CD8-positive, alpha-beta memory T cell (primary cell): ENCODE data around the gene LYSMD1. TPM values are rescaled to one million over a fixed set of nuclear protein-coding genes. Genes with fewer than 3 reads are reported as not detected.
"Not testable (repeated sequence)": the region's sequence is repeated elsewhere in the genome, so short reads cannot be mapped to it uniquely, and the experiment has no call there.

Source experiments
- CTCF ChIA-PET: fragments of 350-600 bp; sonication (Branson Sonifier 250); formaldehyde crosslinking; loops from one replicate; lab custom pipeline; 2021; ENCODE audit warnings: antibody characterized with exemption; lab: Charles Lee
- POLR2A ChIA-PET: fragments of 350-600 bp; sonication (Branson Sonifier 250); formaldehyde crosslinking; loops from one replicate; lab custom pipeline; 2021; ENCODE audit warnings: antibody characterized with exemption; lab: Charles Lee
- DNase-seq, 5 donors: peaks; one replicate each; pipeline versions ENCODE4 v3.0.0 to v3.0.0-alpha.2; 2020 to 2022; ENCODE audit warnings: mixed read lengths in 1 of 5
- H3K27ac ChIP-seq: one replicate; pipeline ENCODE4 v1.7.0; 2013; ENCODE audit warnings: low read depth, mild to moderate bottlenecking, low read length, moderate library complexity
- H3K27me3 ChIP-seq: 2 replicates; pipeline ENCODE4 v1.7.0; 2013; ENCODE audit warnings: low read length, mild to moderate bottlenecking; ENCODE audit not compliant: insufficient read depth, poor library complexity, severe bottlenecking
- H3K36me3 ChIP-seq: 2 replicates; pipeline ENCODE4 v1.7.0; 2013; ENCODE audit warnings: mild to moderate bottlenecking, low read length, moderate library complexity; ENCODE audit not compliant: insufficient read depth
- H3K4me1 ChIP-seq: 2 replicates; pipeline ENCODE4 v1.7.0; 2013; ENCODE audit warnings: mild to moderate bottlenecking, low read length, moderate library complexity; ENCODE audit not compliant: insufficient read depth
- H3K4me3 ChIP-seq: 2 replicates; pipeline ENCODE4 v1.7.0; 2013; ENCODE audit warnings: mild to moderate bottlenecking, low read length
- H3K9me3 ChIP-seq: 2 replicates; pipeline ENCODE4 v1.7.0; 2013; ENCODE audit warnings: mild to moderate bottlenecking, low read length
- H3K27ac Mint-ChIP-seq, 8 donors: one replicate each; pipeline ENCODE4 v1.8.0; 2020 to 2021; ENCODE audit warnings: mixed read lengths in 8 of 8, mild to moderate bottlenecking in 6 of 8, inconsistent platforms in 3 of 8, moderate library complexity in 3 of 8
- H3K27me3 Mint-ChIP-seq, 2 donors: one replicate each; pipeline ENCODE4 v1.8.0; 2020 to 2021; ENCODE audit warnings: mixed read lengths in 2 of 2, mild to moderate bottlenecking in 1 of 2, moderate library complexity in 1 of 2
- H3K36me3 Mint-ChIP-seq, 3 donors: one replicate each; pipeline ENCODE4 v1.8.0; 2020 to 2021; ENCODE audit warnings: mixed read lengths in 3 of 3, inconsistent platforms in 1 of 3, mild to moderate bottlenecking in 1 of 3
- H3K4me1 Mint-ChIP-seq, 3 donors: one replicate each; pipeline ENCODE4 v1.8.0; 2020 to 2021; ENCODE audit warnings: mixed read lengths in 3 of 3, inconsistent platforms in 1 of 3, mild to moderate bottlenecking in 1 of 3
- H3K4me3 Mint-ChIP-seq, 7 donors: one replicate each; pipeline ENCODE4 v1.8.0; 2020 to 2021; ENCODE audit warnings: mixed read lengths in 7 of 7, mild to moderate bottlenecking in 6 of 7, moderate library complexity in 4 of 7, inconsistent platforms in 2 of 7
- H3K9me3 Mint-ChIP-seq, 5 donors: one replicate each; pipeline ENCODE4 v1.8.0; 2020 to 2022; ENCODE audit warnings: mixed read lengths in 5 of 5, mild to moderate bottlenecking in 3 of 5, moderate library complexity in 2 of 5, inconsistent platforms in 1 of 5
- polyA plus RNA-seq: library from polyadenylated mRNA; unstranded; fragments of 300-500 nt; fragmentation: Illumina TruSeq; gene quantifications from one replicate; pipeline ENCODE4 v1.2.3, GENCODE V29; 2021
- total RNA-seq, 2 experiments: library from RNA; stranded (reverse); gene quantifications; one replicate each; pipeline ENCODE4 v1.2.3, GENCODE V29; 2021

Gene LYSMD1
- total and polyA plus RNA-seq, 3 experiments from 2014 or later = 0.54 to 5.5 (median 4.6) TPM

DNA sequence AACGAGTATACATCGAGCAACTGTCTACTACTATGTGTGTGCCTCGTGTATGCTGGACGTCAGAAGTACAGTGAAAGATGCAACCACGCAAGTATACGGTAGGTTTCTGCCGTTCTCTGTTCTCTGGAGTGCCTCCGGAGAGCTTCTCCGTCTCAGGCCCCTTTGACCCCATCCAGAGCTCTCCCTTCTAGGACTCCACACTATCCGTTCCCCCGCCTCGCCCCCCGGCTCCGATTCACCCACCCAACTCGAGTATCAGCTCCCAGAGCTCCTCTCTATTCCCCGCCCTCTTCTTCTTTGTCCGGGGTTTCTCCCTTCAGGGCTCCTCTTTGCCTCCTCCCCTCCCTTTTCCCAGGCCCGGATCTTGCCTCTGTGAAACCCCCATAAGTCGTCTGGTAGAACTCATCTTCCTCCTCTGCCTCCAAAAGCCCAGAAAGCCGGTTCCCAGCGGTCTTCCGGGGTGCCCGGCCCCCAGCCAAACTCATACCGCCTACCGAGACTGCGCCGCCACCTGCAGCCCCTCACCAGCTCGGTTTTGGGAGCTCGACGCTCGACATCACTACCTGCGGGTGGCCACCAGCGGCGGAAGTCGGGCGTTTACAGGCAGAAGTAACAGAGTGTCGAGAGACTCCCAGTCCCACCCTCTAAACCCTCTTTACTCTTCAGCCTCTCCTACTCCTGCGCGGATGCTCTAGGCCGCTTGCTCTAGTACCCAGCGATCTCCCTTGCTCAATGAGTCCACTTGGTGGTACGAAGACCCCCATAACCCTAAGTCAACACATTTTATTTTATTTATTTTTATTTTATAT is 24.1 kb upstream of the LYSMD1 start, which contains the start of gene VPS72:
Gene VPS72, minus strand, starts transcription at position 561 of the 809 bp plus-strand sequence. Its CDS starts 76 bp downstream, at position 485.
- ChIA-PET POLR2A (interaction anchor here (0.6 to 2.0 kb wide), 10 partner anchors 9 to 130 kb away, joined by 3 to 8 read pairs (median 4); partner anchors contain the start of genes CDC42SE1, LYSMD1, MLLT11 and PIP5K1A), CTCF (interaction anchor here (0.6 to 1.6 kb wide), 10 partner anchors 9 to 90 kb away, joined by 3 to 6 read pairs (median 3); partner anchors contain the start of genes PIP5K1A, TMOD4 and TNFAIP8L2)
- no peaks in the 10 kb centered on the region for H3K9me3 Mint-ChIP-seq
- H3K27ac Mint-ChIP-seq = peak within 1 kb of the TSS; percentile 94 to 100 (median 98)
- Histone ChIP-seq H3K36me3 (no peaks in the 10 kb centered on the region), H3K27me3 (no peaks in the 10 kb centered on the region), H3K4me3 (peak within 1 kb of the TSS; percentile 93), H3K9me3 (no peaks in the 10 kb centered on the region), H3K27ac (peak within 1 kb of the TSS; percentile 78), H3K4me1 (peaks cover 19% of the 10 kb centered on the region)
- peaks cover 0 to 29% (median 5%) of the 10 kb centered on the region in 3 donors for H3K36me3 Mint-ChIP-seq
- H3K27me3 Mint-ChIP-seq = peaks cover 0 to 4% of the 10 kb centered on the region in 2 donors
- peak within 1 kb of the TSS; percentile 97 to 100 (median 99) for H3K4me3 Mint-ChIP-seq
- peaks cover 28 to 47% (median 44%) of the 10 kb centered on the region in 3 donors for H3K4me1 Mint-ChIP-seq
- DNase-seq = peak; percentile 78 to 90 (median 81)

DNA sequence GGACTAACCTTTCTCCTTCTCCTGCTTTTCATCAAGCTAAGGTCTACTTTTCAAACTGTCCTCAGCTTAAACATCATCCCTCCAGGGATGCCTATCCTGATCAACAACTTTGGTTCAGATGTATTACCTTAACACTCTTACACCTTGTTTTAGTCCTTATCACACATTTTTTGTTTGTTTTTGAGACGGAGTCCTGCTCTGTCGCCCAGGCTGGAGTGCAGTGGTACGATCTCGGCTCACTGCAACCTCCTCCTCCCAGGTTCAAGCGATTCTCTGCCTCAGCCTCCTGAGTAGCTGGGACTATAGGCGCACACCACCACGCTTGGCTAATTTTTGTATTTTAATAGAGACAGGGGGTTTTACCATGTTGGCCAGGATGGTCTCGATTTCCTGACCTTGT is 23.0 kb upstream of the LYSMD1 start:
- H3K27ac Mint-ChIP-seq = peak overlapping the region in 5 of 8 donors; percentile 68 to 98 (median 96)

DNA sequence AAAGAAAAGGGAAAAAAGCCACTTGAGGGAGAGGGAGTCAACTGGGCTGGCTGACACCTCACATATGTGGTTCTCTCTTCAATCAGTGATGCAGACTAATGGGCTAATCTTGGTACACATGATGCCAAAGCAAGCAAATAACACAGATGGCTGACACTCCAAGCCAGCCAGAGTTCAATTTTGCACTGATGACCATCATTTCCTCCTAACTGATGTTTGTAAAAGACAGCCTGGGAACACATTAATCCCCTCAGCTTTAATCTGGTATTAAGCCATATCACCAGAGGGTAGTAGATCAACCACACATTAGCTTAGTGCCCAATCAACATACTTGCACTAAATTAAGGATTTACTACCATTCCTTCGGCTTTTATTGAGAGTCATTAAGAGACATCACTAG is 21.5 kb upstream of the LYSMD1 start:
- H3K4me3 ChIP-seq = no peak overlapping the region
- H3K4me1 Mint-ChIP-seq = peaks cover 28 to 51% (median 44%) of the 10 kb centered on the region in 3 donors
- no peak overlapping the region for H3K27ac ChIP-seq
- no peaks in the 10 kb centered on the region for H3K27me3 Mint-ChIP-seq
- peaks cover 8 to 52% (median 17%) of the 10 kb centered on the region in 3 donors for H3K36me3 Mint-ChIP-seq
- peak overlapping the region in 1 of 8 donors; percentile 53 for H3K27ac Mint-ChIP-seq
- H3K36me3 ChIP-seq = peaks cover 12% of the 10 kb centered on the region
- CTCF ChIA-PET = no interaction called here
- H3K9me3 Mint-ChIP-seq = no peaks in the 10 kb centered on the region
- H3K27me3 ChIP-seq = no peaks in the 10 kb centered on the region
- H3K4me3 Mint-ChIP-seq = peak overlapping the region in 1 of 7 donors; percentile 7
- POLR2A ChIA-PET = no interaction called here
- no peak for DNase-seq
- H3K9me3 ChIP-seq = no peaks in the 10 kb centered on the region
- peaks cover 19% of the 10 kb centered on the region for H3K4me1 ChIP-seq

More for the DNA sequence above, 23.0 kb upstream of the LYSMD1 start:
- H3K27me3 Mint-ChIP-seq, H3K36me3 ChIP-seq, H3K4me3 ChIP-seq, H3K9me3 Mint-ChIP-seq, DNase-seq, H3K27me3 ChIP-seq, H3K9me3 ChIP-seq: not testable (repeated sequence)
- H3K4me1 Mint-ChIP-seq = peaks cover 28 to 47% (median 44%) of the 10 kb centered on the region in 3 donors
- POLR2A ChIA-PET = interaction anchor here (0.5 kb wide), 1 partner anchor 8 kb away, joined by 11 read pairs; no protein-coding TSS in a partner anchor
- peak overlapping the region; percentile 78 for H3K27ac ChIP-seq
- H3K4me1 ChIP-seq = peaks cover 19% of the 10 kb centered on the region
- peak overlapping the region; percentile 97 to 100 (median 99) for H3K4me3 Mint-ChIP-seq
- peaks cover 0 to 40% (median 9%) of the 10 kb centered on the region in 3 donors for H3K36me3 Mint-ChIP-seq
- CTCF ChIA-PET = interaction anchor here (1.0 kb wide), 1 partner anchor 89 kb away, joined by 3 read pairs; no protein-coding TSS in a partner anchor

DNA sequence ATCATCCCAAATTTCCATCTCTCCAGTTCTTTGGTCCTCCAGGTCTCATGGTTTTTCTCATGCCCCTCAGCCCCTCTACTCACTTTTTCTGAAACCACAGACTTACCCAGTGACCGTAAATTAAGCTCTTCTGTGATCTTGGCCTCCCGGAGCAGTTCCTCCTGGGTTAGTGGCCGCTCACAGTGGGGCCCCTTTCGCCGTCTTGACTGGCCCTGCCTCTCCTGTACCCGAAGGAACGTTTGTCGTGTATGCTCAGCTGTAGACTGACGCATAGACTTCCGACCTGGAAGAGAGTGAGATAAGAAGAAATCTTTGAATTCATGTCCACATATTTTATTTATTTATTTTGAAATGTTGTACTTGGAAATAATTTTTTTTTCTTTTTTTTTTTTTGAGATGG is 18.5 kb upstream of the LYSMD1 start:
- peaks cover 16% of the 10 kb centered on the region for H3K36me3 ChIP-seq
- no peak overlapping the region for H3K4me3 Mint-ChIP-seq
- H3K9me3 ChIP-seq = no peaks in the 10 kb centered on the region
- ChIA-PET CTCF (interaction anchor here (0.6 kb wide), 1 partner anchor 176 kb away, joined by 3 read pairs; the partner anchor contains the start of gene PRUNE1), POLR2A (no interaction called here)
- H3K27me3 ChIP-seq = no peaks in the 10 kb centered on the region
- no peak for DNase-seq
- no peaks in the 10 kb centered on the region for H3K9me3 Mint-ChIP-seq
- peaks cover 17 to 31% (median 26%) of the 10 kb centered on the region in 3 donors for H3K4me1 Mint-ChIP-seq
- H3K36me3 Mint-ChIP-seq = peaks cover 14 to 74% (median 34%) of the 10 kb centered on the region in 3 donors
- H3K4me1 ChIP-seq = peaks cover 11% of the 10 kb centered on the region
- peak overlapping the region in 1 of 8 donors; percentile 54 for H3K27ac Mint-ChIP-seq
- no peak overlapping the region for H3K27ac ChIP-seq
- no peak overlapping the region for H3K4me3 ChIP-seq
- no peaks in the 10 kb centered on the region for H3K27me3 Mint-ChIP-seq

DNA sequence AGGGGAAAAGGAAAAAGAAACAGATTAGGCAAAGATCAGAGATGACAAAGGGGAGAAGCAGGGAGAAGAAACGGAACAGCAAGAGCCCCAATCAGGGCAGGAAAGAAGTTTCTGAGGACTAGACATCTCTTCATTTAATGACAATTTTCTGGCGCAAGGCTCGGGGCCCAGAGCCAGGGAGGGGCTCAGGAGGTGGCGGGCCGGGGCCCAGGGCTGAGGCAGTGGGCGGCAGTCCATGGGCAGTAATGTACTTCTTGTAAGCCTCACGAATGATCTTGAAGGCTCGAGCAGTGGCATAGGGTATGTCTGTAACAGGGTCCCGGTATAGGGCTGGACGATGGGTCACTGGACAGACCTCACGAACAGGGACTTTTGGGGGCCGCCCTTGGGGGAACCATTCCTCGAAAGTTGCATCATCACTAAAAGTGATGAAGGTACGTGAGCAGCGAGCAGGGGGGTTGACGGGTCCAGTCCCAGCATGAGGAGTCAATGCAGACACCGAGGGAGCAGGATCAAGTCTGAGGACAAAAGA is 10.9 kb upstream of the LYSMD1 start:
- POLR2A ChIA-PET = no interaction called here
- H3K27ac Mint-ChIP-seq = no peak overlapping the region

DNA sequence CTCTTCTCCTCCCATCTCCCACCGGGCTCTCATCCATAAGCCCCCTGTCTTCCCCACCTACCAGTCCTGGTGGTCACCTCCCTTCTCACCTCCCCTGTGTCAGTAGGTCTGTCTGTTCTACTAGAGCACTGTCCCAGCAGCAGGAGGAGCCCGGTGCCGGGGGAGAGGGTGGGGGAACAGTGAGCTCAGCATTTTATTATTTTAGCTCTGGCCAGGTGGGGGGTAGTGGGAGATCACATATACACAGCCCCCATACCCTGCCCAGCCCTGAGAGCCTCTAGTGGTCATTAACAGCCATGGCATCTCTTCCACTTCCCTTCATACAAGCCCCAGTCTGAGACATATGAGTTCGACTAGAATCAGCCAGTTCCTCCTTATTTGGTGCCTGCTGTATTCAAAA is 10.2 kb upstream of the LYSMD1 start, which contains the start of gene TMOD4:
Gene TMOD4, minus strand, starts transcription at position 119 of the 400 bp plus-strand sequence. CDS start 1,106 bp downstream, outside the sequence.
- H3K27me3 Mint-ChIP-seq = peaks cover 0 to 1% of the 10 kb centered on the region in 2 donors
- H3K4me3 Mint-ChIP-seq = no peak within 1 kb of the TSS
- Histone ChIP-seq H3K9me3 (no peaks in the 10 kb centered on the region), H3K27me3 (no peaks in the 10 kb centered on the region), H3K4me3 (no peak within 1 kb of the TSS), H3K27ac (no peak within 1 kb of the TSS), H3K36me3 (peaks cover 20% of the 10 kb centered on the region), H3K4me1 (no peaks in the 10 kb centered on the region)
- CTCF ChIA-PET = interaction anchor here (0.5 to 1.2 kb wide), 2 partner anchors 13 to 74 kb away, joined by 3 read pairs; no protein-coding TSS in a partner anchor
- POLR2A ChIA-PET = interaction anchor here (0.6 kb wide), 1 partner anchor 584 kb away, joined by 3 read pairs; no protein-coding TSS in a partner anchor
- no peak for DNase-seq
- H3K9me3 Mint-ChIP-seq = no peaks in the 10 kb centered on the region
- H3K27ac Mint-ChIP-seq = peak within 1 kb of the TSS in 4 of 8 donors; percentile 48 to 95 (median 76)
- peaks cover 0 to 4% (median 0%) of the 10 kb centered on the region in 3 donors for H3K4me1 Mint-ChIP-seq
- H3K36me3 Mint-ChIP-seq = peaks cover 13 to 84% (median 29%) of the 10 kb centered on the region in 3 donors

More for the DNA sequence above, 10.9 kb upstream of the LYSMD1 start:
- Histone ChIP-seq H3K36me3 (peaks cover 22% of the 10 kb centered on the region), H3K27me3 (no peaks in the 10 kb centered on the region), H3K27ac (no peak overlapping the region), H3K4me1 (no peaks in the 10 kb centered on the region), H3K4me3 (no peak overlapping the region), H3K9me3 (no peaks in the 10 kb centered on the region)
- Mint-ChIP-seq H3K36me3 (peaks cover 14 to 86% (median 36%) of the 10 kb centered on the region in 3 donors), H3K27me3 (peaks cover 0 to 1% of the 10 kb centered on the region in 2 donors), H3K4me1 (peaks cover 0 to 4% (median 0%) of the 10 kb centered on the region in 3 donors), H3K4me3 (no peak overlapping the region), H3K9me3 (no peaks in the 10 kb centered on the region)
- DNase-seq = no peak
- CTCF ChIA-PET = interaction anchor here (0.8 to 1.2 kb wide), 2 partner anchors 13 to 74 kb away, joined by 3 read pairs; no protein-coding TSS in a partner anchor

DNA sequence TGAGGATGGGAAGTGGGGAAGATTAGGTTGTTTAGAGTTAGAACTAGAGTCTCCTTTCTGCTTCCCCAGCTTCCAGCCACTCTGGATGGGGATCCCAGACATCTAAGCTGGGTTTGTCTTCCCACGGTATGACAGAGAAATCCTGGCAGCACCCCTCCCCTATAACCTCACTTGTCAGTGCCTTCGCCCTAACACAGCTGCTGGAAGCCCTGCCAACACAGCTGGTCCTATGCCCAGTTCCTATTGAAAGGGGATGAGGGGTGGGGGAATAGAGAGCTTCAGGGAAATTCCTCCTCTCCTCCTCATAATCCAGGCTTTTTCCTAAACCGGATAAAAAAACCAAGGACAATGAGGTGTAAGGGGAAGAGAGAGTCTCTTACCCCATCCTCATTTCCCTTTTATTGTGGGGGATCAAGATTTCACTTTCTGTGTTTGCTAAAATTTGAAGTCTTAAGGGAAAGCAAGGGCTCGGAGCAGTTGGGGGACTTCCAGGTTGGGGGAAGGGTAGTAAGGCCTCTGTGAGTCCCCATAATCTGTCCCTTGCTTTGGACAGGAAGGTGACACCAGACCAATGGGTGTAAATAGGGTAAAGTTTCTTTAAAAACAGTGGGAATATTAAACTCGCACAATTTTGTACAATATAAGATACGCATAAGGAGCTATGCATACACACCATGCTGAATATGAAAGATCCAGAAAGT is 9.5 kb upstream of the LYSMD1 start:
- no peak for DNase-seq
- Histone ChIP-seq H3K4me1 (no peaks in the 10 kb centered on the region), H3K27ac (no peak overlapping the region), H3K9me3 (no peaks in the 10 kb centered on the region), H3K27me3 (no peaks in the 10 kb centered on the region), H3K36me3 (peaks cover 20% of the 10 kb centered on the region), H3K4me3 (no peak overlapping the region)
- Mint-ChIP-seq H3K27ac (peak overlapping the region in 2 of 8 donors; percentile 82 to 95), H3K4me1 (peaks cover 0 to 4% (median 0%) of the 10 kb centered on the region in 3 donors), H3K9me3 (no peaks in the 10 kb centered on the region), H3K27me3 (peaks cover 0 to 1% of the 10 kb centered on the region in 2 donors), H3K4me3 (no peak overlapping the region), H3K36me3 (peaks cover 9 to 84% (median 26%) of the 10 kb centered on the region in 3 donors)
- POLR2A ChIA-PET = interaction anchor here (0.6 to 1.4 kb wide), 2 partner anchors 9 to 585 kb away, joined by 3 read pairs; partner anchors contain the start of genes LYSMD1 and SCNM1
- CTCF ChIA-PET = interaction anchor here (0.5 to 1.5 kb wide), 5 partner anchors 14 to 78 kb away, joined by 3 to 6 read pairs (median 3); partner anchors contain the start of gene VPS72
